HepG2 (cell line): ENCODE results near the gene SLC25A47. TPM values are rescaled to one million over a fixed set of nuclear protein-coding genes. Genes with fewer than 3 reads are reported as not detected.

Experiments used
- polyA plus RNA-seq, 8 experiments: library from polyadenylated mRNA; depleted of rRNA in 3 of 8; stranded (reverse) in 7 of 8; unstranded in 1 of 8; fragments of >200 nt; fragmentation: Illumina TruSeq in 4 of 8; extraction: Trizol in 4 of 8; gene quantifications; 2 replicates each; pipeline versions ENCODE4 v1.2.1 to v1.2.3, GENCODE V29; 2011 to 2016; ENCODE audit warnings: low read depth in 4 of 8, missing spikeins in 1 of 8, mixed read lengths in 1 of 8; ENCODE audit not compliant: insufficient read depth in 1 of 8
- total RNA-seq, 5 experiments: library from RNA; depleted of rRNA; stranded (reverse); fragments of >200 nt; fragmentation: Illumina TruSeq; extraction: Trizol; gene quantifications; 2 replicates each; pipeline ENCODE4 v1.2.3, GENCODE V29; 2016; ENCODE audit warnings: low read depth in 1 of 5
- TF ChIP-seq, protein P1 (sequence below), 2 experiments: fragments of 450-650 bp in 1 of 2; sonication (generic) in 1 of 2; formaldehyde crosslinking in 1 of 2; IDR thresholded peaks; 2 replicates each; pipeline versions ENCODE4 v1.6.1 to v1.8.0; 2016 to 2022; ENCODE audit warnings: antibody characterized with exemption in 1 of 2, mild to moderate bottlenecking in 1 of 2, missing genetic modification reagents in 1 of 2

The SLC25A47 gene
- total and polyA plus RNA-seq, 2 of the 13 experiments (the other 11 are each of a cell fraction or from before 2014, with no cell fraction given) = 1.0 to 1.7 TPM

DNA sequence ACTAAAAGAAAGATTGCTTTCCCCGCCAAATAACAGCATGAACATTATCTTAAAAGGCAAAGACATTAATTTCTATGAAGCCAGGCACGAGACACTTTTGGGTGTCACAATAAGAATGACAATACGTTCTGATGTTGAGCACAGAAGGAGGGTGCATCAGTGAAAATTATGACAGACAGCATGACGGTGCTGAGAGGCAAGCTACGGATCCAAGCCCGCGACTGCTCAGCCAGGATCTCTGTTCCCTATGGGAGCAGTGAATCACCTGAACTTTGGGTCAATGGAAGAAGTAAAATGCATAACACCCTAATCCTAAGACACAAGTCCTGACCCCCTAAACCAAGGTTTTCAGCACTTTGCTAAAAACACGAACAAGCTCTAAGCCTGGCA, 51.7 kb downstream of the SLC25A47 start (continued):
- TF ChIP-seq, protein P1, sequence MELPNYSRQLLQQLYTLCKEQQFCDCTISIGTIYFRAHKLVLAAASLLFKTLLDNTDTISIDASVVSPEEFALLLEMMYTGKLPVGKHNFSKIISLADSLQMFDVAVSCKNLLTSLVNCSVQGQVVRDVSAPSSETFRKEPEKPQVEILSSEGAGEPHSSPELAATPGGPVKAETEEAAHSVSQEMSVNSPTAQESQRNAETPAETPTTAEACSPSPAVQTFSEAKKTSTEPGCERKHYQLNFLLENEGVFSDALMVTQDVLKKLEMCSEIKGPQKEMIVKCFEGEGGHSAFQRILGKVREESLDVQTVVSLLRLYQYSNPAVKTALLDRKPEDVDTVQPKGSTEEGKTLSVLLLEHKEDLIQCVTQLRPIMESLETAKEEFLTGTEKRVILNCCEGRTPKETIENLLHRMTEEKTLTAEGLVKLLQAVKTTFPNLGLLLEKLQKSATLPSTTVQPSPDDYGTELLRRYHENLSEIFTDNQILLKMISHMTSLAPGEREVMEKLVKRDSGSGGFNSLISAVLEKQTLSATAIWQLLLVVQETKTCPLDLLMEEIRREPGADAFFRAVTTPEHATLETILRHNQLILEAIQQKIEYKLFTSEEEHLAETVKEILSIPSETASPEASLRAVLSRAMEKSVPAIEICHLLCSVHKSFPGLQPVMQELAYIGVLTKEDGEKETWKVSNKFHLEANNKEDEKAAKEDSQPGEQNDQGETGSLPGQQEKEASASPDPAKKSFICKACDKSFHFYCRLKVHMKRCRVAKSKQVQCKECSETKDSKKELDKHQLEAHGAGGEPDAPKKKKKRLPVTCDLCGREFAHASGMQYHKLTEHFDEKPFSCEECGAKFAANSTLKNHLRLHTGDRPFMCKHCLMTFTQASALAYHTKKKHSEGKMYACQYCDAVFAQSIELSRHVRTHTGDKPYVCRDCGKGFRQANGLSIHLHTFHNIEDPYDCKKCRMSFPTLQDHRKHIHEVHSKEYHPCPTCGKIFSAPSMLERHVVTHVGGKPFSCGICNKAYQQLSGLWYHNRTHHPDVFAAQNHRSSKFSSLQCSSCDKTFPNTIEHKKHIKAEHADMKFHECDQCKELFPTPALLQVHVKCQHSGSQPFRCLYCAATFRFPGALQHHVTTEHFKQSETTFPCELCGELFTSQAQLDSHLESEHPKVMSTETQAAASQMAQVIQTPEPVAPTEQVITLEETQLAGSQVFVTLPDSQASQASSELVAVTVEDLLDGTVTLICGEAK (IDR thresholded peaks at IDR 0.05) = no peak
- TF ChIP-seq, protein P1 (CRISPR knock-in tag; IDR thresholded peaks at IDR 0.05) = no peak
